ENCODE data around the gene ESF1.

DNA sequence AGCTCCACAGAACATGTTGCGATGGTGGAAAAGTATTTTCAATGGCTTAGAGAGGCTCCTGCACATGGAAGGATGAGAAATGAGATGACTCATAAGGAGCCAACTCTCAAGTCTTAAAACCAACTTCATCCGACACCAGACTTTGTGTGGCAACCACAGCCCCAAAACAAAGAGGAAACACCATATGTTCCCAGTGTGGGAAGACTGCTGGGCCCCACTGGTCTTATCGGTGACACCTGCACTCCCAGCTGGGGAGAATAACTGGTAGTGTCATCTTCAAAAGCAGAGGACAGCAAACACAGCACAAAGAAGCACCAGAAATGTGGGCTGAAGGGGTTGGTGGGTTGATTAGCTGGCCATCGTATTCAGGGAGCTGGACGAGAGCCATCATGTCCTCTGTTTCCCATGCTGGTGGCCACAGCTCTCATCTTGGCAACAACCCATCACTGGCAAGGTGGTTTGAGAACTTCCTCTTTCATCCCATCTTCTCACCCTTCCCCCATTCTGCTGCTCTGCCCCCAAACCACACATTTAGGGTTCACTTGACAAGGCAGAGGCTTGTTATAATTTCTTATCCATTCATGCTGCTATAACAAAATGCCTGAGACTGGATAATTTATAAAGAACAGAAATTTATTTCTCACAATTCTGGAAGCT, 100.0 kb downstream of the ESF1 start:
- TF ChIP-seq, protein P1, sequence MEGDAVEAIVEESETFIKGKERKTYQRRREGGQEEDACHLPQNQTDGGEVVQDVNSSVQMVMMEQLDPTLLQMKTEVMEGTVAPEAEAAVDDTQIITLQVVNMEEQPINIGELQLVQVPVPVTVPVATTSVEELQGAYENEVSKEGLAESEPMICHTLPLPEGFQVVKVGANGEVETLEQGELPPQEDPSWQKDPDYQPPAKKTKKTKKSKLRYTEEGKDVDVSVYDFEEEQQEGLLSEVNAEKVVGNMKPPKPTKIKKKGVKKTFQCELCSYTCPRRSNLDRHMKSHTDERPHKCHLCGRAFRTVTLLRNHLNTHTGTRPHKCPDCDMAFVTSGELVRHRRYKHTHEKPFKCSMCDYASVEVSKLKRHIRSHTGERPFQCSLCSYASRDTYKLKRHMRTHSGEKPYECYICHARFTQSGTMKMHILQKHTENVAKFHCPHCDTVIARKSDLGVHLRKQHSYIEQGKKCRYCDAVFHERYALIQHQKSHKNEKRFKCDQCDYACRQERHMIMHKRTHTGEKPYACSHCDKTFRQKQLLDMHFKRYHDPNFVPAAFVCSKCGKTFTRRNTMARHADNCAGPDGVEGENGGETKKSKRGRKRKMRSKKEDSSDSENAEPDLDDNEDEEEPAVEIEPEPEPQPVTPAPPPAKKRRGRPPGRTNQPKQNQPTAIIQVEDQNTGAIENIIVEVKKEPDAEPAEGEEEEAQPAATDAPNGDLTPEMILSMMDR (IDR thresholded peaks at IDR 0.05) = no peak
- TF ChIP-seq POLR2A (IDR thresholded peaks at IDR 0.05) = no peak

All from adrenal gland (tissue), 5 donors.